HepG2 (cell line): ENCODE results near the gene EPN3. TPM values are rescaled to one million over a fixed set of nuclear protein-coding genes. Genes with fewer than 3 reads are reported as not detected.
A peak's percentile ranks its signal among the peaks of the same experiment; 100 is the strongest.

Experiments
- ADNP ChIP-seq: sonication (generic); formaldehyde crosslinking; IDR thresholded peaks from 2 replicates; pipeline ENCODE4 v1.4.0; 2020; ENCODE audit warnings: missing genetic modification reagents
- FOSL1 ChIP-seq: sonication (generic); formaldehyde crosslinking; IDR thresholded peaks from 2 replicates; pipeline ENCODE4 v1.9.0; 2021; ENCODE audit warnings: missing genetic modification reagents, borderline replicate concordance
- GFI1 ChIP-seq: sonication (generic); formaldehyde crosslinking; IDR thresholded peaks from 2 replicates; pipeline ENCODE4 v1.5.0; 2020; ENCODE audit warnings: missing genetic modification reagents, mild to moderate bottlenecking, borderline replicate concordance
- HMGXB4 ChIP-seq, 2 experiments: sonication (generic) in 1 of 2; formaldehyde crosslinking in 1 of 2; IDR thresholded peaks; 2 replicates each; pipeline versions ENCODE4 v1.4.0 to v1.6.1; 2018 to 2020; ENCODE audit warnings: missing genetic modification reagents in 2 of 2, borderline replicate concordance in 1 of 2, low read depth in 1 of 2, mild to moderate bottlenecking in 1 of 2, missing biosample characterization in 1 of 2
- HOXA3 ChIP-seq: sonication (generic); formaldehyde crosslinking; IDR thresholded peaks from 2 replicates; pipeline ENCODE4 v1.5.0; 2020; ENCODE audit warnings: missing genetic modification reagents
- MLLT10 ChIP-seq: sonication (generic); formaldehyde crosslinking; IDR thresholded peaks from 2 replicates; pipeline ENCODE4 v1.4.0; 2020; ENCODE audit warnings: missing genetic modification reagents
- NFKBIZ ChIP-seq: IDR thresholded peaks from 2 replicates; pipeline ENCODE4 v1.6.1; 2018; ENCODE audit warnings: missing genetic modification reagents, missing compliant biosample characterization
- NR2F1 ChIP-seq, 2 experiments: fragments of 450-650 bp in 1 of 2; formaldehyde crosslinking in 1 of 2; IDR thresholded peaks; 2 replicates each; pipeline versions ENCODE4 v1.5.0 to v1.6.1; 2016 to 2020; ENCODE audit warnings: mild to moderate bottlenecking in 1 of 2, missing compliant biosample characterization in 1 of 2, missing genetic modification reagents in 1 of 2, moderate library complexity in 1 of 2
- PLSCR1 ChIP-seq: sonication (generic); formaldehyde crosslinking; IDR thresholded peaks from 2 replicates; pipeline ENCODE4 v1.5.0; 2020; ENCODE audit warnings: missing genetic modification reagents, mild to moderate bottlenecking, borderline replicate concordance
- PRPF4 ChIP-seq: fragments of 200-400 bp; formaldehyde crosslinking; IDR thresholded peaks from 2 replicates; pipeline ENCODE4 v1.6.1; 2016; ENCODE audit warnings: low read length, low read depth; ENCODE audit not compliant: poor library complexity, severe bottlenecking
- SETDB1 ChIP-seq: sonication (generic); formaldehyde crosslinking; IDR thresholded peaks from 2 replicates; pipeline ENCODE4 v1.5.1; 2020; ENCODE audit warnings: missing genetic modification reagents, mild to moderate bottlenecking, borderline replicate concordance
- SIX1 ChIP-seq: sonication (generic); formaldehyde crosslinking; IDR thresholded peaks from 2 replicates; pipeline ENCODE4 v1.4.0; 2020; ENCODE audit warnings: missing genetic modification reagents, borderline replicate concordance
- SIX4 ChIP-seq: sonication (generic); formaldehyde crosslinking; IDR thresholded peaks from 2 replicates; pipeline ENCODE4 v1.4.0; 2020; ENCODE audit warnings: missing genetic modification reagents
- TARDBP ChIP-seq: sonication (generic); formaldehyde crosslinking; IDR thresholded peaks from 2 replicates; pipeline ENCODE4 v1.8.0; 2022; ENCODE audit warnings: mild to moderate bottlenecking, missing genetic modification reagents
- ZFP36L1 ChIP-seq: sonication (generic); formaldehyde crosslinking; IDR thresholded peaks from 2 replicates; pipeline ENCODE4 v1.8.0; 2022; ENCODE audit warnings: mild to moderate bottlenecking, missing genetic modification reagents, moderate library complexity
- ZFP41 ChIP-seq: sonication (generic); formaldehyde crosslinking; IDR thresholded peaks from 2 replicates; pipeline ENCODE4 v1.4.0; 2020; ENCODE audit warnings: mild to moderate bottlenecking, missing genetic modification reagents, borderline replicate concordance
- ZFYVE20 ChIP-seq: sonication (generic); formaldehyde crosslinking; IDR thresholded peaks from 2 replicates; pipeline ENCODE4 v1.8.0; 2023; ENCODE audit warnings: low read depth, mild to moderate bottlenecking, moderate library complexity, missing genetic modification reagents, borderline replicate concordance
- ZNF230 ChIP-seq: sonication (generic); formaldehyde crosslinking; IDR thresholded peaks from 2 replicates; pipeline ENCODE4 v1.4.0; 2020; ENCODE audit warnings: mild to moderate bottlenecking, missing genetic modification reagents
- ZNF234 ChIP-seq: sonication (generic); formaldehyde crosslinking; conservative IDR thresholded peaks from 2 replicates; pipeline ENCODE4 v1.5.1; 2020; ENCODE audit warnings: mild to moderate bottlenecking, missing genetic modification reagents
- ZNF3 ChIP-seq: IDR thresholded peaks from 2 replicates; pipeline ENCODE4 v1.7.0; 2017; ENCODE audit warnings: inconsistent platforms
- ZNF687 ChIP-seq: sonication (generic); formaldehyde crosslinking; IDR thresholded peaks from 2 replicates; pipeline ENCODE4 v1.5.1; 2020; ENCODE audit warnings: mild to moderate bottlenecking, missing genetic modification reagents, moderate library complexity
- ZNF784 ChIP-seq: sonication (generic); formaldehyde crosslinking; IDR thresholded peaks from 2 replicates; pipeline ENCODE4 v1.5.1; 2020; ENCODE audit warnings: missing genetic modification reagents, mild to moderate bottlenecking, borderline replicate concordance
- polyA plus RNA-seq, 8 experiments: library from polyadenylated mRNA; depleted of rRNA in 3 of 8; stranded (reverse) in 7 of 8; unstranded in 1 of 8; fragments of >200 nt; fragmentation: Illumina TruSeq in 4 of 8; extraction: Trizol in 4 of 8; gene quantifications; 2 replicates each; pipeline versions ENCODE4 v1.2.1 to v1.2.3, GENCODE V29; 2011 to 2016; ENCODE audit warnings: low read depth in 4 of 8, missing spikeins in 1 of 8, mixed read lengths in 1 of 8; ENCODE audit not compliant: insufficient read depth in 1 of 8
- total RNA-seq, 5 experiments: library from RNA; depleted of rRNA; stranded (reverse); fragments of >200 nt; fragmentation: Illumina TruSeq; extraction: Trizol; gene quantifications; 2 replicates each; pipeline ENCODE4 v1.2.3, GENCODE V29; 2016; ENCODE audit warnings: low read depth in 1 of 5

EPN3 gene
- total and polyA plus RNA-seq, 2 of the 13 experiments (the other 11 are each of a cell fraction or from before 2014, with no cell fraction given) = 0.11 to 0.95 TPM

GRCh38 chr17:50538549-50539410 is 6.2 kb downstream of the EPN3 start (continued):
- TF ChIP-seq HMGXB4 (CRISPR knock-in tag; IDR thresholded peaks at IDR 0.05; ENCODE audit: borderline replicate concordance in 1 of 2, low read depth in 1 of 2) = no peak; a peak in 1 of 4 replicates
- TF ChIP-seq NR2F1 (CRISPR knock-in tag; IDR thresholded peaks at IDR 0.05) = no peak
- TF ChIP-seq SETDB1 = no peak
- TF ChIP-seq PRPF4 = no peak
- TF ChIP-seq SIX4 = no peak
- peak; percentile 73; the same call in 1 of the 2 replicates for TF ChIP-seq ZNF230 (CRISPR knock-in tag)
- TF ChIP-seq ZFP41 = no peak
- TF ChIP-seq FOSL1 (CRISPR knock-in tag) = no peak
- TF ChIP-seq ZFYVE20 = no peak
- no peak for TF ChIP-seq SIX1 (CRISPR knock-in tag)
- TF ChIP-seq ADNP (CRISPR knock-in tag) = no peak
- TF ChIP-seq ZNF234 (CRISPR knock-in tag) = no peak
- TF ChIP-seq GFI1 (CRISPR knock-in tag) = no peak
- no peak for TF ChIP-seq NFKBIZ (CRISPR knock-in tag)
- no peak for TF ChIP-seq TARDBP (CRISPR knock-in tag)
- TF ChIP-seq HOXA3 (CRISPR knock-in tag) = peak; percentile 70
- no peak for TF ChIP-seq PLSCR1 (CRISPR knock-in tag)
- no peak for TF ChIP-seq ZNF784
- TF ChIP-seq MLLT10 (CRISPR knock-in tag) = no peak
- peak; percentile 89; the same call in 1 of the 2 replicates for TF ChIP-seq ZFP36L1 (CRISPR knock-in tag)
- TF ChIP-seq ZNF687 = peak; percentile 91
- TF ChIP-seq ZNF3 (CRISPR knock-in tag) = no peak
